Liver (tissue), 9 donors: ENCODE measurements around the gene ATP2B2. TPM values are rescaled to one million over a fixed set of nuclear protein-coding genes. Genes with fewer than 3 reads are reported as not detected.

Source experiments
- DNase-seq: peaks from one replicate; pipeline ENCODE4 v3.0.0-alpha.2; 2017; ENCODE audit warnings: low spot score
- H3K27ac ChIP-seq, 2 donors: one replicate each; pipeline ENCODE4 v1.7.0; 2013; ENCODE audit warnings: inconsistent platforms in 2 of 2, low read length in 2 of 2, control low read depth in 1 of 2, low read depth in 1 of 2, mild to moderate bottlenecking in 1 of 2
- H3K27me3 ChIP-seq, 4 donors: one replicate each; pipeline versions ENCODE4 v1.6.1 to v1.7.0; 2013; ENCODE audit warnings: low read length in 3 of 4, inconsistent platforms in 1 of 4, mild to moderate bottlenecking in 1 of 4, moderate library complexity in 1 of 4; ENCODE audit not compliant: control insufficient read depth in 4 of 4, insufficient read depth in 4 of 4
- H3K36me3 ChIP-seq, 4 donors: one replicate each; pipeline versions ENCODE4 v1.6.1 to v1.7.0; 2013; ENCODE audit warnings: low read length in 3 of 4, mild to moderate bottlenecking in 3 of 4, low read depth in 1 of 4, moderate library complexity in 1 of 4; ENCODE audit not compliant: control insufficient read depth in 4 of 4, insufficient read depth in 3 of 4
- H3K4me1 ChIP-seq, 4 donors: one replicate each; pipeline versions ENCODE4 v1.6.1 to v1.7.0; 2013; ENCODE audit warnings: low read length in 3 of 4, mild to moderate bottlenecking in 3 of 4, moderate library complexity in 1 of 4; ENCODE audit not compliant: control insufficient read depth in 4 of 4, insufficient read depth in 4 of 4
- H3K4me3 ChIP-seq, 3 donors: one replicate each; pipeline versions ENCODE4 v1.6.1 to v1.7.0; 2013; ENCODE audit warnings: low read length in 3 of 3, control low read depth in 1 of 3, low read depth in 1 of 3, mild to moderate bottlenecking in 1 of 3
- H3K9ac ChIP-seq, 2 donors: one replicate each; pipeline ENCODE4 v1.7.0; 2013; ENCODE audit warnings: low read length in 2 of 2, mild to moderate bottlenecking in 2 of 2, moderate library complexity in 2 of 2, control low read depth in 1 of 2, low read depth in 1 of 2
- H3K9me3 ChIP-seq, 4 donors: one replicate each; pipeline versions ENCODE4 v1.6.1 to v1.7.0; 2013; ENCODE audit warnings: low read length in 3 of 4; ENCODE audit not compliant: control insufficient read depth in 4 of 4
- ATF3 ChIP-seq: IDR thresholded peaks from 2 replicates; pipeline ENCODE4 v1.6.1; 2016; ENCODE audit warnings: antibody characterized with exemption
- CTCF ChIP-seq: fragments of 150-350 bp; IDR thresholded peaks from 2 replicates; pipeline ENCODE4 v1.5.1; 2017; ENCODE audit warnings: improper control_type of control experiment, low read depth, low read length; ENCODE audit not compliant: missing input control
- EGR1 ChIP-seq, 2 donors: IDR thresholded peaks; 2 replicates each; pipeline ENCODE4 v1.6.1; 2016 to 2018; ENCODE audit warnings: antibody characterized with exemption in 2 of 2, low read depth in 2 of 2
- FOXA2 ChIP-seq: IDR thresholded peaks from 2 replicates; pipeline ENCODE4 v1.6.1; 2016; ENCODE audit warnings: antibody characterized with exemption
- GABPA ChIP-seq, 2 donors: IDR thresholded peaks in 1 of 2; conservative IDR thresholded peaks in 1 of 2; 2 replicates each; pipeline ENCODE4 v1.6.1; 2016; ENCODE audit warnings: antibody characterized with exemption in 2 of 2, mild to moderate bottlenecking in 1 of 2, moderate library complexity in 1 of 2
- HNF4G ChIP-seq: IDR thresholded peaks from 2 replicates; pipeline ENCODE4 v1.6.1; 2016; ENCODE audit warnings: antibody characterized with exemption
- JUND ChIP-seq, 2 donors: IDR thresholded peaks; 2 replicates each; pipeline ENCODE4 v1.6.1; 2016; ENCODE audit warnings: antibody characterized with exemption in 2 of 2
- MAX ChIP-seq: IDR thresholded peaks from 2 replicates; pipeline ENCODE4 v1.6.1; 2016; ENCODE audit warnings: antibody characterized with exemption
- NR2F2 ChIP-seq: IDR thresholded peaks from 2 replicates; pipeline ENCODE4 v1.6.1; 2016; ENCODE audit warnings: antibody characterized with exemption
- RAD21 ChIP-seq, 2 donors: IDR thresholded peaks; 2 replicates each; pipeline ENCODE4 v1.6.1; 2016; ENCODE audit warnings: antibody characterized with exemption in 2 of 2, mild to moderate bottlenecking in 2 of 2
- RXRA ChIP-seq, 2 donors: IDR thresholded peaks; 2 replicates each; pipeline ENCODE4 v1.6.1; 2017 to 2018; ENCODE audit warnings: antibody characterized with exemption in 2 of 2, mild to moderate bottlenecking in 1 of 2
- SP1 ChIP-seq: IDR thresholded peaks from 2 replicates; pipeline ENCODE4 v1.6.1; 2018; ENCODE audit warnings: antibody characterized with exemption, mild to moderate bottlenecking
- TAF1 ChIP-seq: conservative IDR thresholded peaks from 2 replicates; pipeline ENCODE4 v1.6.1; 2016; ENCODE audit warnings: antibody characterized with exemption, mild to moderate bottlenecking
- YY1 ChIP-seq: IDR thresholded peaks from 2 replicates; pipeline ENCODE4 v1.6.1; 2016; ENCODE audit warnings: antibody characterized with exemption, mild to moderate bottlenecking
- WGBS: extraction: QIAGEN DNeasy Blood & Tissue Kit; methylation state at CpG from one replicate; pipeline ENCODE4 v1.1.7; 2013; 5-methylcytosine and 5-hydroxymethylcytosine counted together
- polyA plus RNA-seq, 2 donors: library from polyadenylated mRNA; stranded (reverse) in 1 of 2; unstranded in 1 of 2; fragments of 200-250 nt in 1 of 2; fragments of >200 nt in 1 of 2; fragmentation: Nextera tagmentation in 1 of 2; extraction: Ambion mirVana in 1 of 2; gene quantifications; one replicate each; pipeline versions ENCODE4 v1.2.1 to v1.2.3, GENCODE V29; 2013 to 2015
- total RNA-seq, 2 donors: library from RNA; depleted of rRNA; stranded (reverse); fragments of >200 nt; gene quantifications; one replicate each; pipeline ENCODE4 v1.2.3, GENCODE V29; 2014
- TF ChIP-seq, protein P1 (sequence below): IDR thresholded peaks from 2 replicates; pipeline ENCODE4 v1.6.1; 2016; ENCODE audit warnings: antibody characterized with exemption
- donor health status: healthy.
- donor health status: healthy.
- donor health status: healthy.
- donor health status: healthy.
- donor health status: healthy.

The ATP2B2 gene
- total and polyA plus RNA-seq, 4 donors: 10.4 to 27.8 (median 20.7) TPM

DNA sequence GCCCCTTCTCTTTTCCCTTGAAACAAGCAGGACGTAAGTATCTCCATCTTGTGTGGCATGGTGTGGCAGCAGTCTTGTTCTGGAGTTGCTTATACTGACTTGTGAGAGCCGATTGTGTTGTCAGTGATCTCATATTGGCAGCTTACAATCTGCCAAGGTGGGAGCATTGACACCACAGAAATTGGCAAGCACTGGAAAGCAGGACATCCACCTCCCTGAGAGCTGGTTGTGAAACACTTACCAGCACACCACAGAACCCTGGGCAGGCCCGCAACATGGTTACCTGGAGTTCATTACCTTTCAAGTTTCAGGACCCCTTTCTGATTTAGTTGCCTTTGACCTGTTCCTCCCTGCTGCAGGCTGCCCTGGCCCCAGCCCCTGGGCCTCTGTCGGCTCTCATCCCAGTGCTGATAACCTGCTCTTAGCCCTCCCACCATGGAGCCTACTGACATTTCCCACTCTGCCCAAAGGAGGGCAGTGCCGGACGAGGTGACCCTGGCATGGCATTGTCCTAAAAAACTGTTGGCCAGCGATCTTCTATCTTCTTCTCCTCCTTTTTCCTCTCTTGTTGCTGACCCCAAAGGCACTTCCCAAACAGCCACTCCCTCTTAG is 10.6 kb upstream of the ATP2B2 start (continued):
- peak; percentile 31 for TF ChIP-seq CTCF
- TF ChIP-seq MAX: peak; percentile 87
- TF ChIP-seq, protein P1, sequence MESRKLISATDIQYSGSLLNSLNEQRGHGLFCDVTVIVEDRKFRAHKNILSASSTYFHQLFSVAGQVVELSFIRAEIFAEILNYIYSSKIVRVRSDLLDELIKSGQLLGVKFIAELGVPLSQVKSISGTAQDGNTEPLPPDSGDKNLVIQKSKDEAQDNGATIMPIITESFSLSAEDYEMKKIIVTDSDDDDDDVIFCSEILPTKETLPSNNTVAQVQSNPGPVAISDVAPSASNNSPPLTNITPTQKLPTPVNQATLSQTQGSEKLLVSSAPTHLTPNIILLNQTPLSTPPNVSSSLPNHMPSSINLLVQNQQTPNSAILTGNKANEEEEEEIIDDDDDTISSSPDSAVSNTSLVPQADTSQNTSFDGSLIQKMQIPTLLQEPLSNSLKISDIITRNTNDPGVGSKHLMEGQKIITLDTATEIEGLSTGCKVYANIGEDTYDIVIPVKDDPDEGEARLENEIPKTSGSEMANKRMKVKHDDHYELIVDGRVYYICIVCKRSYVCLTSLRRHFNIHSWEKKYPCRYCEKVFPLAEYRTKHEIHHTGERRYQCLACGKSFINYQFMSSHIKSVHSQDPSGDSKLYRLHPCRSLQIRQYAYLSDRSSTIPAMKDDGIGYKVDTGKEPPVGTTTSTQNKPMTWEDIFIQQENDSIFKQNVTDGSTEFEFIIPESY: peak; percentile 45
- TF ChIP-seq EGR1 (IDR thresholded peaks at IDR 0.05; ENCODE audit: low read depth in 2 of 2): peak in 1 of 2 donors; percentile 43
- TF ChIP-seq JUND (IDR thresholded peaks at IDR 0.05): peak in 1 of 2 donors; percentile 85
- TF ChIP-seq YY1: peak; percentile 62
- peak; percentile 46 to 57 for TF ChIP-seq RAD21 (IDR thresholded peaks at IDR 0.05)
- peak; percentile 60 for TF ChIP-seq SP1

- no peak overlapping the region for H3K4me3 ChIP-seq
- TF ChIP-seq ATF3 (peak; percentile 4), FOXA2 (no peak)
- peak overlapping the region in 1 of 2 donors; percentile 83 for H3K27ac ChIP-seq
- no peaks in the 10 kb centered on the region for H3K9me3 ChIP-seq
- peaks cover 0 to 17% (median 3%) of the 10 kb centered on the region in 4 donors for H3K4me1 ChIP-seq
- no peak overlapping the region for H3K9ac ChIP-seq
- 85% methylated on average over 3 of the region's 3 CpGs for WGBS
- no peaks in the 10 kb centered on the region for H3K36me3 ChIP-seq
- no peaks in the 10 kb centered on the region for H3K27me3 ChIP-seq
- no peak for DNase-seq
Measured at GRCh38 chr3:10515396-10515795, 10.0 kb upstream of the ATP2B2 start.

- no peaks in the 10 kb centered on the region for H3K27me3 ChIP-seq
- 85% methylated on average over 8 of the region's 8 CpGs for WGBS
- no peak overlapping the region for H3K9ac ChIP-seq
- no peaks in the 10 kb centered on the region for H3K36me3 ChIP-seq
- no peak overlapping the region for H3K4me3 ChIP-seq
- DNase-seq: no peak
- H3K9me3 ChIP-seq: no peaks in the 10 kb centered on the region
- H3K4me1 ChIP-seq: peaks cover 2 to 26% (median 7%) of the 10 kb centered on the region in 4 donors
- no peak overlapping the region for H3K27ac ChIP-seq
- no peak for TF ChIP-seq JUND (IDR thresholded peaks at IDR 0.05)
- TF ChIP-seq YY1: no peak
- TF ChIP-seq MAX: no peak
- no peak for TF ChIP-seq HNF4G
- TF ChIP-seq GABPA (IDR thresholded peaks at IDR 0.05 in 1 of 2, conservative IDR thresholded peaks at IDR 0.05 in 1 of 2): no peak
- TF ChIP-seq NR2F2: no peak
- TF ChIP-seq ATF3: no peak
- TF ChIP-seq CTCF: no peak
- TF ChIP-seq, protein P1: no peak
- no peak for TF ChIP-seq RXRA (IDR thresholded peaks at IDR 0.05)
- no peak for TF ChIP-seq SP1
- no peak for TF ChIP-seq EGR1 (IDR thresholded peaks at IDR 0.05; ENCODE audit: low read depth in 2 of 2)
- TF ChIP-seq TAF1: no peak
- no peak for TF ChIP-seq RAD21 (IDR thresholded peaks at IDR 0.05)
- no peak for TF ChIP-seq FOXA2
Measured at GRCh38 chr3:10514407-10515069, 9.2 kb upstream of the ATP2B2 start.
